DMS 273 treated with DMSO at 0.1 percent for 48 hours (cell line): ENCODE measurements around the gene CARM1.
"Not testable (repeated sequence)": the region's sequence is repeated elsewhere in the genome, so short reads cannot be mapped to it uniquely, and the experiment has no call there.

Experiments used
- DNase-seq: peaks from one replicate; lab custom pipeline; 2025; lab: John Stamatoyannopoulos, UW

Gene CARM1

DNA sequence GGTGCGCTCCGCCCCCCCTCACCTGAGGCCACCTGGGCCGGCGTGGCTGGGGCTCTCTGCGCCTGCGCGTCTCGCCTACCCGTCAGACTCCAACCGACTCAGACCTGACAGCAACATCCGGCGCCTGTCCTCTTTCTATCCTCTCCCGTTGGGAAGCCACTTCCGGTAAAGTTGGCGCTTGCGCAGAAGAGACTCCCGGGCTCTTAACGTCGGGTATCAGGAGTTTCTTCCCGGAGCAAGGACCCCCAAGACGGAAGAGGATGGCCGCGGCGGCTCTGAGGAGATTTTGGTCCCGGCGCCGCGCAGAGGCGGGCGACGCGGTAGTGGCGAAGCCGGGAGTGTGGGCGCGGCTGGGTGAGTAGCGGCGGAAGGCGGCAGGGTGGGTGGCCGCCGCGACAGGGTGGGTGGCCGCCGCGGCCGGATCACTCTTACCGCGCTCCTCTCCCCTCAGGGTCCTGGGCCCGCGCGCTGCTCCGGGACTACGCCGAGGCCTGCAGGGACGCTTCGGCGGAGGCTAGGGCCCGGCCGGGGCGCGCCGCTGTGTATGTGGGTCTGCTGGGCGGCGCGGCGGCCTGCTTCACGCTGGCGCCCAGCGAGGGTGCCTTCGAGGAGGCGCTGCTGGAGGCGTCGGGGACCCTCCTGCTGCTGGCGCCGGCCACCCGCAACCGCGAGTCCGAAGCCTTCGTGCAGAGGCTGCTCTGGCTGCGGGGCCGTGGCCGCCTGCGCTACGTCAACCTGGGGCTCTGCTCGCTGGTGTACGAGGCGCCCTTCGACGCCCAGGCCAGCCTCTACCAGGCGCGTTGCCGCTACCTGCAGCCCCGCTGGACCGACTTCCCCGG is 57.4 kb downstream of the CARM1 start, which contains the start of the genes TIMM29 and YIPF2:
TSS of gene TIMM29 (plus strand) at position 249 of the 839 bp plus-strand sequence. CDS start at position 261, 12 bp downstream.
TSS of gene YIPF2 (minus strand) at position 77 of the 839 bp plus-strand sequence. CDS start 229 bp downstream, outside the sequence.
- DNase-seq, result peak; percentile 94

DNA sequence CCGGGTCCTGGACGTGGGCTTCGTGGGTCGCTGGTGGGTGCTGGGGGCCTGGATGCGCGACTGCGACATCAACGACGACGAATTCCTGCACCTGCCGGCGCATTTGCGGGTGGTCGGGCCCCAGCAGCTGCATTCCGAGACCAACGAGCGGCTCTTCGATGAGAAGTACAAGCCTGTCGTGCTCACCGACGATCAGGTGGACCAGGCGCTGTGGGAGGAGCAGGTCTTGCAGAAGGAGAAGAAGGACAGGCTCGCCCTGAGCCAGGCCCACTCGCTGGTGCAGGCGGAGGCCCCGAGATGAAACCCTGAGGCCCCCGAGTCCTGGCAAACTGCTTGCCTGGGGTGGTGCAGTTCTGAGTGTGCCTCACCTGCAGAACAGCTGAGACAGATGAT is 58.0 kb downstream of the CARM1 start:
- no peak for DNase-seq

DNA sequence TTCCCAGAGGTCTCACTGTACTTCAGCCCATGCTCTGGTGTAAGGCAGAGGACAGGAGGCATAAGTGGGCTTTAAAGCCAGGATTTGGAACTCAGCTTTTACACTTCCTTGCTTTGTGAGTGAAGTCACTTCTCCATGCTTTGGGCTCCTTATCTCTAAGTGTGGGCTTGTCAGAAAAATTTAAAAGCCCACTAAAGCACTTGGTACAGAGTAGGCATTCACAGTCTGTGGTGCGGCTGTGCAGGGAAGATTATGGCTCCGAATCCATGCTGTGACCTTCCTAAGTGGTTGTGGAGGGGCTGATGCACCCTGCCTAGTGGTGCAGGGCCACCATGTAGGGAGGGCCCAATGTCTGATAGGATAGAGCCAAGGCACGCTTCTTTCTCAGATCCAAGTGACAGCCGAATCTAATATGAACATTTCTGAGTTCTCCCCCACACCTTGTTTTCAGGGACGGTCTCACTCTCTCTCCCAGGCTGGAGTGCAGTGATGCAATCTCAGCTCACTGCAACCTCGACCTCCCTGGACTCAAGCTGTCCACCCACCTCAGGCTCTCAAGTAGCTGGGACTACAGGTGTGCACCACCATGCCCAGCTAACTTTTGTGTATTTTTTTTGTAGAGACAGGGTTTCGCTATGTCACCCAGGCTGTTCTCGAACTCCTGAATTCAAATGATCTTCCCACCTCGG is 64.2 kb downstream of the CARM1 start:
- no peak for DNase-seq

DNA sequence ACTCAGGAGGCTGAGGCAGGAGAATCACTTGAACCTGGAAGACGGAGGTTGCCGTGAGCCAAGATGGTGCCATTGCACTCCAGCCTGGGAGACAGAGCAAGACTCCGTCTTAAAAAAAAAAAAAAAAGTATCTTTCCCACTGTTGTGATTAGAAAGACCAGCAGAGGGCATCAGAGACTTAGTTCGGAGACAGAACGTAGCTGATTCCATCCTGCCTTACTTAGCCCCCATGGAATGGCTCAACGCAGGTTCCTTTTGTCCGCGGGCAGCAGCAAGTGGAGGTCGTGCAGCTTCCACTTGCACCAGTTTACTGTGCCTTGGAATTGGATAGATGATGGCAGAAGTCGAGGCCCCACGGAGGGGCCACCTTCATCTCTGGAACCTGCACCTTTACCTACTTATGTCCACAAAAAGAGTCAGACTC is 65.3 kb downstream of the CARM1 start:
- peak; percentile 26 for DNase-seq

DNA sequence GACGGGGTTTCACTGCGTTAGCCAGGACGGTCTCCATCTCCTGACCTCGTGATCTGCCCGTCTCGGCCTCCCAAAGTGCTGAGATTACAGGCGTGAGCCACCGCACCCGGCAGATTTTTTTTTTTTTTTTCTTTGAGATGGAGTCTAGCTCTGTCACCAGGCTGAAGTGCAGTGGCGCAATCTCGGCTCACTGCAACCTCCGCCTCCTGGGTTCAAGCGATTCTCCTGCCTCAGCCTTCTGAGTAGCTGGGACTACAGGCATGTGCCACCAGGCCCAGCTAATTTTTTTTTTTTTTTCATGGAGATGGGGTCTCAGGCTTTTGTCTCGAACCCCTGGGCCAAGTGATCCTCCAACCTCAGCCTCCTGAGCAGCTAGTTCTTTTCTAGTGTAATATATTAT is 70.3 kb downstream of the CARM1 start:
- DNase-seq, result not testable (repeated sequence)

DNA sequence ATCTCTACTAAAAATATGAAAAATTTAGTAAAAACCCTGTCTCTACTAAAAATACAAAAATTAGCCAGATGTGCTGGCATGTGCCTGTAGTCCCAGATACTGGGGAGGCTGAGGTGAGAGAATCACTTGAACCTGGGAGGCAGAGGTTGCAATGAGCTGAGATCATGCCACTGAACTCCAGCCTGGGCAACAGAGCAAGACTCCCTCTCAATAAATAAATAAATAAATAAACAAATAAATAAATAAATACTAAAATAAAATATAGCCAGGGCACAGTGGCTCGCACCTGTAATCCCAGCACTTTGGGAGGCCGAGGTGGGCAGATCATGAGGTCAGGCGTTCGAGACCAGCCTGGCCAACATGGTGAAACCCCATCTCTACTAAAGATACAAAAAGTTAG is 72.1 kb downstream of the CARM1 start:
- DNase-seq, result not testable (repeated sequence)

DNA sequence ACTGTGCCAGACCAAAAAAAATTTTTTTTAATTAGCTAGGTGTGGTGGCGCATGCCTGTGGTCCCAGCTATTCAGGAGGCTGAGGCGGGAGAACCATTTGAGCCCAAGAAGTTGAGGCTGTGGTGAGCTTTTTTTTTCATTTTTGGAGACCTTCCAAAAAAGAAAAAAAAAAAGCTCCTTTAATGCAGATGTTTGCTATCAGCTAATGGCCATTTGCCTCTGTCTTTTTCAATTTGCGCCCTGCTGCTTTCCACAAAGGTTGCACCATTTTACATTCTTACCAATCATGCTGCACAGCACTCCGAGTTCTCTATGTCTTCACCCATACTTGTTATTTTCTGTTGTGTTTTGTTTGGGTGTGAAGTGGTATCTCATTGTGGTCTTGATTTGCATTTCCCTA is 73.9 kb downstream of the CARM1 start:
- DNase-seq, result no peak

DNA sequence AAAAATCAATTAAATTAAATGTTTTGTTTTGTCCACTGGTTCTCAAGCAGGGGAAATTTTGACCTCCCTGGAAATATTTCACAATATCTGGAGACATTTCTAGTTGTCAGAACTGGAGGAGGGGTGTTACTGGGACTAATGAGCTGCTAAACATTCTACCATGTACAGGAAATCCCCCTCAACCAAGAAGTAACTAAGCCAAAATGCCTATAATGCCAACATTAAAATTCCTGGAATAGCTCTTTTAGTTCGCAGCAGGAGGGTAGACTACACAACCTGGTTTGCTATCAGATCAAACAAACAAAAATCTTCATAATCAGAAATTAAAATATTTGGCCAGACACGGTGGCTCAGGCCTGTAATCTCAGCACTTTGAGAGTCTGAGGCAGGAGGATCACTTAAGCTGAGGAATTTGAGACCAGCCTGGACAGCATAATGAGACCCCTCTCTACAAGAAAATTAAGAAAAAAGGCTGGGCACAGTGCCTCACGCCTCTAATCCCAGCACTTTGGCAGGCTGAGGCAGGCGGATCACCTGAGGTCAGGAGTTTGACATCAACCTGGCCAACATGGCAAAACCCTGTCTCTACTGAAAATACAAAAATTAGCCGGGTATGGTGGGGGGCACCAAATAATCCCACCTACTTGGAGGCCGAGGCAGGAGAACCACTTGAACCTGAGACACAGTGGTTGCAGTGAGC is 75.8 kb downstream of the CARM1 start:
- no peak for DNase-seq

DNA sequence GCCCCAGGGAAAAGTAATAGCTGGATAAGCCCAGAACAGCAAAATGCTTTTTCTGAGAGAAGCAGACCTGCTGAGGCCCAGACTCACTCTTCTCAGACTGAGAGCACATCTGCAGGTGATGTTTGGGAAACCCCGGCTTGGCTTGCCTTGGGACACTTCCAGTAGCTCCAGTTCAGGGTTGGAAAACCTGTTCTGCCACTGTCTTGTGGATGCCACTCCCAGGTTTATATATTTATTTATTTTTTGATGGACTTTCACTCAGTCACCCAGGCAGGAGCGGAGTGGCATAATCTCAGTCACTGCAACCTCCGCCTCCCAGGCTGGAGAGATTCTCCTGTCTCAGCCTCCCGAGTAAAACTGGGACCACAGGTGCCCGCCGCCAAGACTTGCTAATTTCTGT is 81.5 kb downstream of the CARM1 start:
- DNase-seq, result no peak

DNA sequence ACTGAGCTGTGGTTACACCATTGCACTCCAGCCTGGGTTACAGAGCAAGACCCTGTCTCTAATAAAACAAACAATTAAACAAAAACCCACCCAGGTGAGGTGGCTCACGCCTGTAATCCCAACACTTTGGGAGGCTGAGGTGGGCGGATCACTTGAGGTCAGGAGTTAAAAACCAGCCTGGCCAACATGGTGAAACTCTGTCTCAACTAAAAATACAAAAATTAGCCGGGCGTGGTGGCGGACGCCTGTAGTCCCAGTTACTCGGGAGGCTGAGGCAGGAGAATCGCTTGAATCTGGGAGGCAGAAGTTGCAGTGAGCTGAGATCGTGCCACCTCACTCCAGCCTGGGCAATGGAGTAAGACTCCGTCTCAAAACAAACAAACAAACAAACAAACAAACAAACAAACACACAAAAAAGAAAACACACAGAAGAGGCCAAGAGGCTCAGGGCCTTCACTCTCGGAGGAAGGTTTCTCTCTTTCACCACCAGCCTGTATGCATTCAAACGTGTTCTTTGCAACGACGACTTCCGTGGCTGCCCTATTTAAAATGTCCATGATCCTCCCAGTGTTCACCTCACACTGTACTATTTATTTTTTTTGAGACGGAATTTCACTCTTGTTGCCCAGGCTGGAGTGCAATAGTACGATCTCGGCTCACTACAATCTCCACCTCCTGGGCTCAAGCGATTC is 88.1 kb downstream of the CARM1 start:
- not testable (repeated sequence) for DNase-seq

DNA sequence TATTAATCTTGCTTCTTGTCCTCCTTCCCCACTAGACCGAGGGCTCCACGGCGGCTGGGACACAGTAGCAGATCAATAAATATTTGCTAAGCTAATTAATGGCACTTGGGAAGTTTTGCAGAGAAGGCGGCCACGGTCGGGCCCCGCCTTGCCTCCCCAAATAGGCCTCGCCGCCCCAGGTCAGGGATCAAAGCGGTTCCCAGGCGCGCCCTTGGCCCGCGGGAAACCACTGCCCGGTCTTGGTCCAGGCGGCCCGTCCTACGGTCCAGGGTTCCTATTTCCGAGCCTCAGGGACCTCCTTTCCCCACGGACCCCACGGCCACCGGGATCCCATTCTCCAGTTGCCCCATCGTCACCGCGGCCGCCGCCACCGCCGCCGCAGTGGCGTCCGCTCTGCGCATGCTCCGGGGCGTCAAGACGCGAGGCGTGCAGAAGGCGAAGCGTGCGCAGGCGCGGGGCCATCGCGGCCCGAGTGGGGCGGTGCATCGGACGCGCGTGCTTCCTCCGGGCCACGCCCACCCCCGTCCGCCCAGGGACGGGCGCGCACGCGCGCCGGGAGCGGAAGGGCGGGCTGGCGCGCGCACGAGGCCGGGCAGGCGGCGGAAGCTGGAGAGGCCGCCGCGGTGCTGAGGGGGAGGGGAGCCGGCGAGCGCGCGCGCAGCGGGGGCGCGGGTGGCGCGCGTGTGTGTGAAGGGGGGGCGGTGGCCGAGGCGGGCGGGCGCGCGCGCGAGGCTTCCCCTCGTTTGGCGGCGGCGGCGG is 89.1 kb downstream of the CARM1 start, which contains the start of gene SMARCA4:
TSS of gene SMARCA4 (plus strand) at position 717 of the 759 bp plus-strand sequence. CDS start 23,122 bp downstream, outside the sequence.
- DNase-seq, result peak; percentile 71

DNA sequence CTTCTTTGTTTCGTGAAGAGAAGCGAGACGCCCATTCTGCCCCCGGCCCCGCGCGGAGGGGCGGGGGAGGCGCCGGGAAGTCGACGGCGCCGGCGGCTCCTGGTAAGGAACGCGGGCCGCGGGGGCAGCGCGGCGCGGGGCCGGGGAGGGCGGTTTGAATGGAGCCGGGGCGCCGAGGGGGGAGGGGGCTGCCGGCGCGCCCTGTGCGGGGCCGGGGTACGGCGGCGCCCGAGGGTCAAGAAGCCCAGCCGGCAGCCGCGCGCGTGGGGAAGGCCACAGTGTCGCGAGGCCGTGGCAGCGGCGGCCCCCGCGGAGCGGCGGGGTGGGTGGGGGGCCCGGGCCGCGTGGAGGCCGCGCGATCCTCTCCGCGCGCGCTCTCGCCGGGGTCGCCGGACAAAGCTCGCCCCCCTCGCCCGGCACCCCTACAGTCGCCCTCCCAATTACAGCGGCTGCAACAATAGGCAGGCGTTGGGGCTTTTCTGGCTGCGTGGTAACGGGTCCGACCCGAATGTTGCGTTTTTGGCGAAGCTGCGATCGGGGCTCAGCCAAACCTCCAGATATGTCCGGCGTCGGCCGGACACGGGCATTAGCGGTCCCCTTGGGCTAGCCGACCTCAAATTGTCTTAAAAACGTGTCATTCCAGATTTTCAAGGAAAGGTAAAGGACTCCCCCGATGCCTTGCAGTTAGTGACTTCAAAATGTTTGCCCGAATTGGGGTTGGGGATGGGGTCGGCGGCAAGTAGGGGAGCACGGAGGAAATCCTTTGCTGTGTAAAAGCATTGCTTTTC is 89.9 kb downstream of the CARM1 start:
- no peak for DNase-seq

DNA sequence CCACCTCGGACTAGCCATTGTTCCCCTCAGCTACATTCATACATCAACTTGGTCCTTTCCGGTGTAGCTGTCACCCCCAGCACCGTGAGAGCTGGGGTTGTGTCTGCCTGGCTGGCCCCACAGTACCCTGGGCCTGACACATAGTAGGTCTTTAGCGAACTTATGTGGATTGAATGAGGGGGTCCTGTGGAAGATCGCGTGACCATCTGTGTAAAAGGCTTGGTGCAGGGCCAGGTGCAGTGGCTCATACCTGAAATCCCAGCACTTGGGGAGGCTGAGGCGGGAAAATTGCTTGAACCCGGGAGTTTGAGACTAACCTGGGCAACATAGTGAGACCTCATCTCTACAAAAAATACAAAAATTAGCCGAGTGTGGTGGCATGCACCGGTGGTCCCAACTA is 91.5 kb downstream of the CARM1 start:
- no peak for DNase-seq

DNA sequence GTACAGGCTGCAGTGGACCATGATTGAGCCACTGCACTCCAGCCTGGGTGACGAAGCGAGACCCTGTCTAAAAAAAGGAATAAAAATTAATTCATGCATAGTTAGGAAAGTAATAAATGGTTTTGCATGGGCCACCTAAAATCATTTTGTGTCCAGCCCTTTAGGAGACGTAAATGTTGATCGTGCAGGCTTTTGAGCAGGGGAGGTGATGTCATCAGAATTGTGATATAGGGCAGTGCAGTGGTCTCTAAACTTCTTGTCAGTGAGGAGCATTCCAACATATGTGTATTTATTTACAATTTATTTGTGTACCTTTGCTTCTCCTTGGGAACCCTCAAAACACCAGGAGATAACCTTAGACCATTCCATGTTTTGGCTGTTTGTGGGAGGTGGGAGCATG is 92.5 kb downstream of the CARM1 start:
- no peak for DNase-seq

DNA sequence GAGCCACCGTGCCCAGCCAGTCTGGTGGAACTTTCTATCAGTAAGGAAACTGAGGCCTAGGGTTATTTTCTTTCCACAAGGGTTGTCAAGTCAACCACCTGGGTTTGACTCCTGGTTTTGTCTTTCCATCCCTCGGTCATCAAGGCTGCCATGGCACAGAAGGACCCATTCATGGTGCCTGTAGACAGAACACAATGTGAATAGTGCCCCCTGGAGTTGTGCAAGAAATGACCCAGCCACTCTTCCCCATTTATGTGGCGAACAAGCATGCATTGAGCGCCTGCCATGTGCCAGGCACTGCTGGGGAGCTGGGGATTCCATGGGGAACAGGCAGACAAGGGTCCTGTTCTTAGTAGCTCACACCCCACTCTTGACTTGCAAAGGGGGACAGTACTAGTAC is 93.5 kb downstream of the CARM1 start:
- DNase-seq, result no peak

DNA sequence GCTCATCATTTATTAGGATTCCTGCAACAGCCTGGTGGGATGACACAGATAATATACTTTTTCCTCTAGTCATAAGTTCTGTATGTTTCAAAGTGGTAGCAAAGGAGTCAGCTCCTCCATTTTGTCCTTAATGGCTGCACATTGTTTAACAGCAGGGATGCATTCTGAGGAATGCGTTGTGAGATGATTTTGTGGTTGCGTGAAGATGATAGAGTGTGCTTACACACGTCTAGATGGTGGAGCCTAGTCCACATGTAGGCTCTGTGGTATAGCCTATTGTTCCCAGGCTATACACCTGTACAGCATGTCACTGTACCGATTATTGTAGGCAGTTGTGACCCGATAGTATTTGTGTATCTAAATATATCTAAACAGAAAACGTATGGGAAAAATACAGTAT is 94.0 kb downstream of the CARM1 start:
- no peak for DNase-seq

DNA sequence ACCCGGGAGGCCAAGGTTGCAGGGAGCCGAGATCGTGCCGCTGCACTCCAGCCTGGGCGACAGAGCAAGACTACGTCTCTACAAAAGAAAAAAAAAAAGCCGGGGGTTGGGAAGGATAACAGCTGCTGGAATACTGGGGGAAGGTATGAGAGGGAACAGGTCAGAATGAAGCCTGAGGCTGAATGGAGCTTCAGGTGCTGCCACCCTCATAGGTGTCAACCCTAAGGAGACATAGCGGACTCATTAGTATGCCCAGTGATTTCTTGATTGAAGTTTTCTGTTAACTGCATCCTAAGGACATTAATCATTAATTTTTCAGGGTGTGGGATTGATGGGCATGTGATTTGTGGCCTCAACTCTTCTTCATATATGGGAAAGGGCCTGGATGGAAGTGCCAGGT is 95.5 kb downstream of the CARM1 start:
- no peak for DNase-seq

DNA sequence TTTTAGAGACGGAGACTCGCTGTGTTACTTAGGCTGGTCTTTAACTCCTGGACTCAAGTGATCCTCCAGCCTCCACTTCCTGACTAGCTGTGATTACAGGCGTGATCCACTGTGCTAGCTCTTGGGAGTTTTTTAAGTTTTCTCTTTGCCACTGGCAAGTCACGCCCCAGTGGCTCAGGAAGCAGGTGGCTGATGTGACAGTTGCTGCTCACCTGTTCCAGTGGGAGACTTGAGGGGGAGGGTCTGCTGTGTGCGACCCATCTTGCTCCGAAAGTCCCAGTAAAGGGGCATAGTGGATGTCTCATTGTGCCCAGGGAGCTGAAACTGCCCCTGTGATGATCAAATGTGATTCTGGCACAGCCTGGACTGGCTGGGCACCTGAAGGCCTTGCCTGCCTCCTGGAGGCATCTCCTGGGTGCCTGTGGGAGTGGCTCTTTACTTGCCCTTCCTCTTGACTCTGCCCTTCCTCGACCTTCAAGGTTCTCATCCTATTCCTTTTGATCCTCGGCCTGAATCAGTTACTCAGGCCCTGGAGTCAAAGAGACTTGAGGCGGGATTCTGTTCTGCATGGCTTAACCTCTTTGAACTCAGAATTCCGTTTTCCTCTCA is 97.3 kb downstream of the CARM1 start:
- DNase-seq, result no peak

DNA sequence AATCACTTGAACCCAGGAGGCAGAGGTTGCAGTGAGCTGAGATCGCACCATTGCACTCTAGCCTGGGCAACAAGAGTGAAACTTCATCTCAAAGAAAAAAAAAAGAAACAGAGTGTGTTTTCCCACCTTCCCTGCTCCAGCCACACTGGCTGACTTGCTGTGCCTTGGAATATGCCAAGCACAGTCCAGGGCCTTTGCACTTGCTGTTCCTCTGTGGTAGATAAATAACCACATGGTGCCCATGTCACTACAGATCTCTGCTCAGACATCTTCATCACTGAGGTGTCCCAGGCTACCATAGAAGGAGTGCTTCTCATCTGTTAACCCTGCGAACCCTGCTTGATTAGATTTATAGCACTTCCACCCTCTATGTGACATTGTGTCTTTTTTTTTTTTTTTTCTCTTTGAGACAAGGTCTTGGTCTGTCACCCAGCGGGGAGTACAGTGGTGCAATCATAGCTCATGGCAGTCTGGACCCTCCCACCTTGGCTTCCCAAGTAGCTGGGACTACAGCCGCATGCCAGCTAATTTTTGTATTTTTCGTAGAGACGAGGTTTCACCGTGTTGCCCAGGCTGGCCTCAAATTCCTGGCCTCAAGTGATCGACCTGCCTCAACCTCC is 99.9 kb downstream of the CARM1 start:
- no peak for DNase-seq
